Loucy (cell line): ENCODE results near the gene ARSG.

Experiments used
- CTCF ChIP-seq: fragments of 200-600 bp; sonication (generic); conservative IDR thresholded peaks from 2 replicates; pipeline ENCODE4 v1.5.1; 2014; ENCODE audit warnings: mild to moderate bottlenecking, antibody characterized with exemption, low read length
- EZH2phosphoT487 ChIP-seq: fragments of 200-600 bp; IDR thresholded peaks from 2 replicates; pipeline ENCODE4 v1.6.1; 2018; ENCODE audit warnings: antibody characterized with exemption, mild to moderate bottlenecking, moderate library complexity, borderline replicate concordance

- TF ChIP-seq CTCF (no peak), EZH2phosphoT487 (no peak)
Measured at GRCh38 chr17:68344701-68345136, 53.4 kb downstream of the ARSG start.
